ENCODE results near the gene DLX2.
"Not testable (repeated sequence)": the region's sequence is repeated elsewhere in the genome, so short reads cannot be mapped to it uniquely, and the experiment has no call there.

DLX2 gene

DNA sequence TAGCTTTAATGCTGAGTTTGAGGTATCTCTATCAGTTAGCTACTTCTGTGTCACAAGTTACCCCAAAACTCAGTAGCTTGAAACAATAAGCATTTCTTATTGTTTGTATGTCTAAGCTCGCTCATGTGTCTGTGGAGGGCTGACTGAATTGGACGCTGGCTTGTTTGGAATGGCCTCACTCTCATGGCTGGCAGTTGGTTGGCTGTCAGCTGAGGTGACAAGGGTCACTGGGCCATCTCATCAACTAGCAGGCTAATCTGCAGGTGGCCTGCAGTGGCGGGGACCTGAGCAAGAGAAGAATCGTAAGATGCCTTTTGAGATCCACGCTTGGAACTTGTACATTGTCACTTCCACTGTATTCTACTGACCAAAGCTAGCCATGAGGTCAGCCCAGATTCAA, 13.4 kb upstream of the DLX2 start:
- no peak overlapping the region for H3K4me3 ChIP-seq (replicated peaks in 1 of 2; ENCODE audit: low read depth in 2 of 2, low read length in 2 of 2)
- DNase-seq (ENCODE audit: low read depth in 2 of 2) = no peak
- TF ChIP-seq CTCF (IDR thresholded peaks at IDR 0.05; ENCODE audit: low read depth, low read length) = no peak

DNA sequence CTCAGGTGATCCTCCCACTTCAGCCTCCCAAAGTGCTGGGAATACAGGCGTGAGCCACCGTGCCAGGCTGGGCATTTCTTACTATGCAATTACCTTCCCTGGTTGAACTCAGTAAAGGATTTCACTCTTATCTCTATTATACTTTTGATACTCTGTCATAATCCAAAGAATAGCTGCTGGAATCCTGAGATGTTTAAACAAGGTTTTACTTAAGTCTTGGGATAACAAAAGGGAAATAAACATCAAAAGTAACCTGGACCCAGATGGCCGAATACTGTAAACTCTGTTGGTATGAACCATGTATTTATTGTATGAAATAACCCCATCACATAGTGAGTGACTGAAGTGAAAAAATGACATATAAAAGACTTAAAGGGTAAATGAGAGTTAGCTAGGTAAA, 11.9 kb upstream of the DLX2 start:
- no peak overlapping the region for H3K4me3 ChIP-seq (replicated peaks in 1 of 2; ENCODE audit: low read depth in 2 of 2, low read length in 2 of 2)
- TF ChIP-seq CTCF (IDR thresholded peaks at IDR 0.05; ENCODE audit: low read depth, low read length) = no peak
- no peak for DNase-seq (ENCODE audit: low read depth in 2 of 2)

GRCh38 chr2:172114176-172114575, 11.5 kb upstream of the DLX2 start:
- not testable (repeated sequence) for H3K4me3 ChIP-seq (replicated peaks in 1 of 2; ENCODE audit: low read depth in 2 of 2, low read length in 2 of 2); DNase-seq (ENCODE audit: low read depth in 2 of 2)

DNA sequence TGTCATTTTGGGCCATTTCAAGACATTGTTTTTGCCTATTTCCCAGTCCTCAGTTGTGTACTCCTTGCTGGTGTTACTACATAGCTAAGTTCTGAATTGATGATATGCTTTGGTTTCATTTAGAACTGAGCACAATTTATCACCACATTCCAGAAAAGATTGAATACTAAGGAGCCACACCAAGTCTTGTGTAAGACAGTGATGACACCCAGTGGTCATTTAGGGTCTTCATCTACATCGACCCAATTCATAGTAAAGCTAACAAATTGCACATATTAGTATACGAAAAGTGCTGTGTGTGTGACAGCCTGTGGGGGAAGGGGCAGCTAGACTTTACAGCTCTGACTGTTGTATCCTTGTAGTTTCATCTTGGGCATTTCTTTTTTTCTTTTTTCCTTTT, 10.9 kb upstream of the DLX2 start:
- peak; percentile 55 to 66 for DNase-seq (ENCODE audit: low read depth in 2 of 2)
- TF ChIP-seq CTCF (IDR thresholded peaks at IDR 0.05; ENCODE audit: low read depth, low read length) = no peak
- H3K4me3 ChIP-seq (replicated peaks in 1 of 2; ENCODE audit: low read depth in 2 of 2, low read length in 2 of 2) = no peak overlapping the region

DNA sequence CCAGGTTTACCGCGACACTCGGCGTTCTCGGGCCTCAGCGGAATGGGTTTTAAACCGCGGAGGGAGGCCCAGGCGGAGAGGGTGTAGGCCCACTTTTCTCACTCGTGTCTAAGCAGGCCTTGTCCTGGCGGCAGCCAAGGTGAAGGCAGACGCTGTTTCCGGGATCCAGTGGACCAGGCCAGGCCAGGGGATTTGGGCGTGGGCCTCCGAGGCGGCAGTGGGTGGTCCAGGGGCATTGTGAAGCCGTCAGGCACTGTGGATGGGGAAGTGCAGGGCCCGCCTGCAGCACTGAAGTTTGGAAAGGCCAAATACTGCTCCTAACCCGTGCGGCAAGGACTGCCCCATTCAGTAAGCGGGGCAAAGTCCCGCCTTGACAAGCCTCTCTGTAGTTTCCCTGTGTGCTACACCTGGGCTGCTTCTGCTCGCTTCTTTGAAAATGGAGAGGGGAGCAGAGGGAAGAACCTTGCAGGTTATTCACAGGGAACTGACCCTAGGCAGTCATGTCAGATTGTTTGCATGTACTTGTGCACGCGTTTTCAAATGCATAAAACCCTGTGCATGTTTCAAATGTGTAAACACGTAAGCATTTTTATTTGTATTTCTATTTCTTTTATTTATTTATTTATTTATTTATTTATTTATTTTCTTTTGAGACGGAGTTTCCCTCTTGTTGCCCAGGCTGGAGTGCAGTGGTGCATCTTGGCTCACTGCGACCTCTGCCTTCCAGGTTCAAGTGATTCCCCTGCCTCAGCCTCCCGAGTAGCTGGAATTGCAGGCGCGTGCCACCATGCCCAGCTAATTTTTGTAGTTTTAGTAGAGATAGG, 7.5 kb upstream of the DLX2 start:
- no peak for DNase-seq (ENCODE audit: low read depth in 2 of 2)
- no peak for TF ChIP-seq CTCF (IDR thresholded peaks at IDR 0.05; ENCODE audit: low read depth, low read length)

GRCh38 chr2:172109256-172109987, 6.7 kb upstream of the DLX2 start:
- no peak overlapping the region for H3K4me3 ChIP-seq (replicated peaks in 1 of 2; ENCODE audit: low read depth in 2 of 2, low read length in 2 of 2)
- no peak for TF ChIP-seq CTCF (IDR thresholded peaks at IDR 0.05; ENCODE audit: low read depth, low read length)
- no peak for DNase-seq (ENCODE audit: low read depth in 2 of 2)

More for the DNA sequence above, 7.5 kb upstream of the DLX2 start:
- no peak overlapping the region for H3K4me3 ChIP-seq (replicated peaks in 1 of 2; ENCODE audit: low read depth in 2 of 2, low read length in 2 of 2)

GRCh38 chr2:172108587-172108930, 5.9 kb upstream of the DLX2 start:
- TF ChIP-seq CTCF (IDR thresholded peaks at IDR 0.05; ENCODE audit: low read depth, low read length) = no peak
- no peak for DNase-seq (ENCODE audit: low read depth in 2 of 2)
- H3K4me3 ChIP-seq (replicated peaks in 1 of 2; ENCODE audit: low read depth in 2 of 2, low read length in 2 of 2) = no peak overlapping the region
